CD4-positive, alpha-beta T cell treated with Interleukin-4 for 1 hour (primary cell): ENCODE measurements around the gene E2F1.
"Not testable (repeated sequence)": the region's sequence is repeated elsewhere in the genome, so short reads cannot be mapped to it uniquely, and the experiment has no call there.

Experiments used
- DNase-seq, 2 donors: peaks; one replicate each; pipeline ENCODE4 v3.0.0-alpha.2; 2020 to 2022

The E2F1 gene

GRCh38 chr20:33636776-33637175 is 49.4 kb downstream of the E2F1 start:
- DNase-seq: no peak

DNA sequence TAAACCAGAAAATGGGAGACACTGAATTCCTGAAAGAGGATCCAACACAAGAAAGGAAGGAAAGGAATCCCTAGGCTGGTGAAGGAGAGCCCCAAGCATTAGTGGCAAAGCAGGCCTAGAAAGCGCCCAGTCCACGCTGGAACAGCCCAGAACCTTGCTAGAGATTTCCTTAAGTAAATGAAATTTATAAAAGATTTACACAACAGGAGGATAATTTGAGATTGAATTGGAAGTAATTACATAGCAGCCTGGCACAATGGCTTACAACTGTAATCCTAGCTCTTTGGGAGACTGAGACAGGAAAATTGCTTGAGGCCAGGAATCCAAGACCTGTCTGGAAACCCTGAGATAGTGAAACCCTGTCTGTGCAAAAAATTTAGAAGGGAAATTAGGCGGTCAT is 50.8 kb downstream of the E2F1 start:
- DNase-seq: no peak

DNA sequence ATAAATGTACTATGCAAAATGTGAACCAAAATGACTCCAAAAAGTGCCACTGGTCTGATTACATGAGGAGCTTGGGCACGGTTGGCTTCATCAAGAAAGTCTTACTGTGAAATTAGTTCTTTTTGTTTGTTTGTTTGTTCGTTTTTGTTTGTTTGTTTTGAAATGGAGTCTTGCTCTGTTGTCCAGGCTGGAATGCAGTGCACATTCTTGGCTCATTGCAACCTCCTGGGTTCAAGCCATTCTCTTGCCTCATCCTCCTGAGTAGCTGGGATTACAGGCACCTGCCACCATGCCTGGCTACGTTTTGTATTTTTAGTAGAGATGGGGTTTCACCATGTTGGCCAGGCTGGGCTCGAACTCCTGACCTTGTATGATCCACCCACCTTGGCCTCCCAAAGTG is 54.3 kb downstream of the E2F1 start:
- not testable (repeated sequence) for DNase-seq

- DNase-seq: no peak
Observed at GRCh38 chr20:33630507-33630906, 55.7 kb downstream of the E2F1 start.

DNA sequence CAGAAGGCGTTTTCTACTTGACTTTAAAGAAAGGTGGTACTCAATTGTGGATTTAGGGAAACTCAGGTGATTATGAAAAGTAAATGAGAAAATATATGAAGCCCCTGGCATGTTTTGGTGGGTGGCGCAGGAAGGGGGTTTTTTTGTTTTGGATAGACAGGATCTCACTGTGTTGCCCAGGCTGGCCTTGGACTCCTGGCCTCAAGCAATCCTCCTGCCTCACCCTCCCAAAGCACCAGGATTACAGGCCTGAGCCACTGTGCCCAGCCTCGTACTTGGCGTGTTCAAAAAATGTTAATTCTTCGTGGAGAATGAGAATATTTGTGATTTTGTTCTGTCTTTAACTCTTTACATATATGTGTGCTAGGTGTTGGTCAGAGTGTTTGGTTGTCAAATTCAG is 56.2 kb downstream of the E2F1 start:
- no peak for DNase-seq

DNA sequence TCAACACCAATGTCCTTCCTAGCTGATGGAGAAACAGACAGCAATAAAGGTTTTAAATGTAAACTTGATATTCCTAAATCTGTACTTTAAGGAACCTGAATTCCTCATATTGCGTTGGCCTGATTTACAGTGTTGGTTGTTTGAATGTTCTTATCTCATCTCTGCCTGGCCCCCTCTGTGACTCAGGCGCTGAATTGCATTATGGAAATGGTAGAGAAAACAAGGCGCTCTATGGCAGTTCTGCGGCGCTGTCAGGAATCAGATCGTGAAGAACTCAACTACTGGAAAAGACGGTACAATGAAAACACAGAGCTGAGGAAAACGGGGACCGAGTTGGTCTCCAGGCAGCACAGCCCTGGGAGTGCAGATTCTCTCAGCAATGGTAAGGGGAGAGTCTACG is 56.7 kb downstream of the E2F1 start:
- no peak for DNase-seq

DNA sequence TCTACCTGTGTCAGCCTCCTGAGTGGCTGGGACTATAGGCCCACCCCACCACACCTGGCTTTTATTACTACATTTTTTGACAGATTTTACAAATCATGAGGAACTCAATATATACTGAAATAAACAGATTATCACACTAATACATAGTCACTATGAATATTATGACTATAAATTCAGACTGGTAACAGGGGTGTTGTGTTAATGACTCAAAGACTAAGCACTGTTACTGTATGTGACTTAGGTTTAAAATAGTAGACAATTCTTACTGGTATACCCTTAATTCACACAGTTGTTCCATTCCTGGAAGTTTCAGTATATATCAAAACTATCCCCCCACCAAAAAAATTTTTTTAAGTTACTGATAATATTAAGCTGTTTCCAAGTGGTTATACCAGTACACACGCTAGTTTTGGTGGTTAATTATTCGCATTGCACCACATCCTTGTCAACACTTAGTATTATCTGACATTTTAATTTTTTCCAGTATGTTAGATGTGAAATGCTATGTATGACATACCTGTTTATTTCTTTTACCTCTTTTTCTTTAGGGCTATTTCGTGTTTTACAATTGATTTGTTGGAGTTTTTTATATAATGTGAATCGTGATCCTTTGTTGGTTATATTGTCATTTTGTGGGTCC is 58.5 kb downstream of the E2F1 start:
- DNase-seq: no peak

DNA sequence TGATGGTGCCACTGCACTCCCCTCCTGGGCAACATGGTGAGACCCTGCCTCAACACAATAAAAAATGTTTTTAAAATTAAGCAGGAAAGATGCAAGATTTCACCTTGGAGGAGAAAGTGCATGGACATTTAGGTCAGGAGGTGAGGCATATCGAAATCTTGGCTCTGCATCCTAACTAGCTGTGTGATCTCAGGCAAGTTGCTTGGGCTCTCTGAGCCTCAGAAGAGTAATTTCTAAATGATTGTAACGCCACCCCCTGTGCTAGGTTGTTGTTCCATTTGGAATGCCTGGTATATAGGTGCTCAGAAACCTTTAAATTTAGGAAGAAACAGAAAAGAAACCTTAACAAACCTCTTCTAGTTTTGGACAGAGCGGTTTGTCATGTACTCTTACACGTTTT is 60.0 kb downstream of the E2F1 start:
- no peak for DNase-seq
